Activated CD4-positive, CD25-positive, alpha-beta regulatory T cell treated with anti-CD3 and anti-CD28 coated beads, Interleukin-2, amount 50 U/mL, for 72 hours (primary cell): ENCODE results near the gene RPS8.
"Not testable (repeated sequence)": the region's sequence is repeated elsewhere in the genome, so short reads cannot be mapped to it uniquely, and the experiment has no call there.

ENCODE experiments used
- DNase-seq: peaks from one replicate; pipeline ENCODE4 v3.0.0; 2021

Gene RPS8

DNA sequence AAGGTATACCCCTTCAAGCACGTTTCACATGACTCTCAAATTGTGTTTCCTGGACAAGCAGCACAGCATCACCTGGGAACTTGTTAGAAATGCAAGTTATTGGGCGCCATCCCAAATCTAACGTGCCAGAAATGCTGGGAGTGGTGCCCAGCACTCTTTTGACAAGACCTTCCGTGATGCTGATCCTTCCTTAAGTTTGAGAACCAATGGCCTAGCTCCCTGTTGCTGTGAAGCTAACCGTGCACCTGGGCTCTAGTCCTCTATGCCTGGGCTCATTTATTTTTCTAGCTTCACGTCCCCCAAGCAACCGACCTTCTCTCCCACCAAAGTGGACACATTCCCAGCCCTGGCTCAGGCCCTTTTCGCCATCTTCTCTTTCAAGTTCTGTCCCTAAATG, 8.4 kb downstream of the RPS8 start:
- no peak for DNase-seq

DNA sequence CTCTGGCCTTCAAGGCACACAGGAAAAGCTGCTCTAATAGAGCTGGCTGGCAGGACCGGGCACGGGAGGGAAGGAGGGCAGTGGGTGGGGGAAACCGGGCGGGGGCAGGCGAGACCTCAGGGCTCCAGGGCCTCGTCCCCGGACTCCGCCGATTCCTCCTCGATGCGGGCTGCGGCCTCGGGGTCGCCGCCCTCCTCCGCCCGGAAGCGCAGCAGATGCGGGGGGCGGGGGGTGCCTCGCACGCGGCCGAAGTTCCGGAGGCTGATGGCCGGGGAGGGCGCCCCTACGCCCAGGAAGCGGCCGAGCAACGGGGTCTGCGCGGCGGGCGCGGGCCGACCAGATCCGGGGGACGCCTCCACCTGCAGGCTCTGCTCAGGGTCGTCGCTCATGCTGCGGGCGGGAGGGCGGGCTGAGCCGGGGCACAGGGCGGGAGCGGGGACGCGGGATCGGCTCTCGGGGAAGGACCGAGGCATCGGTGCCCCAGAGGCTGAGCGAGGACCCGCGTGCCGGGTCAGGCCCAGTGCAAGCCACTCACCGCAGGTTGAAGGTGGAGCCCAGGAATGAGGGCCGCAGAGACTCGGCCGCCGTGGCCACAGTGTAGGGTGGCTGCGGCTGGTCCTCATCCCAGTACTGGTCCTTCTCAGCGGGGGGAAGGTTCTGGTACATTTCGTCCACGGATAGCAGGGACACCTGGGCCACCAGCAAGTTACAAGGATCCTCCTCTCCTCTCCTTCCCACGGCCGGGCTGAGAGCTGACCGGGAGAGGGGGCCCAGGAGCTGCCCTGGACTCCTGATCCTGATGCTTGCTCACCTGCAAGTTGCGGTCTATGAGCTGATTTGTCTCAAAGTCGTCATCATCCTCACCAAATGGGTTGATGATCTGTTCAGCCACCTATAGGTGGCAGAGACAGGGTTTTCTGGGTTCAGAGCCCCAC, 9.0 kb downstream of the RPS8 start:
- no peak for DNase-seq

GRCh38 chr1:44785029-44785380, 9.7 kb downstream of the RPS8 start:
- DNase-seq: no peak

DNA sequence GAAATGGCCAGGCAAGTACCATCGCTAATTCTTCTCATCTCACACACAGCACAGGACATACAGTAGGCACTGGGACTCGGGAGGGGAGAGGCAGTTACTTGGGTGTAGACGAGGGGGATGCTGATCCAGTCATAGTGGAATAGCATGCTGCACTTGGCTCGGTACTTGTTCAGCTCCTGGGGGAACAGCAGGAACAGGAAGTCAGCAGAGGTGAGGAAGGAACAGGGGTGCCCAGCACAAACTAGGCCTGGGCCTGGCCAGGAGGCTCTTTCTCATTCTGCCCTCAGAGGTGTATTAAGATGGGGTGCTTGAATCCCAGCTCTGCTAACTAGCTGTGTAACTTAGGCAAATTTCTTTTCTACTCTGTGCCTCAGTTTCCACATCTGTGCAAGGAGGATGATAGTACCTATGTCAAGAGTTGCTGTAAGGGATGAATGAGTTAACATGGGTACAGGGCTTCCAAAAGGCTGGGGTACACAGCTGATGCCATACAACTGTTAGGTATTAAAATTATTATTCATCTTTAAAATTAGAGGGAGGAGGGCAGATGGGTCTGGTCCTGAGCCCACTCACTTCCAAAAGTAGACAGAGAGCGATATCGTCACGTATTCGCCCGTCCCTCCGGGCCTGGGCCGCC, 10.3 kb downstream of the RPS8 start:
- no peak for DNase-seq

GRCh38 chr1:44786138-44786840, 10.9 kb downstream of the RPS8 start:
- peak; percentile 84 for DNase-seq

DNA sequence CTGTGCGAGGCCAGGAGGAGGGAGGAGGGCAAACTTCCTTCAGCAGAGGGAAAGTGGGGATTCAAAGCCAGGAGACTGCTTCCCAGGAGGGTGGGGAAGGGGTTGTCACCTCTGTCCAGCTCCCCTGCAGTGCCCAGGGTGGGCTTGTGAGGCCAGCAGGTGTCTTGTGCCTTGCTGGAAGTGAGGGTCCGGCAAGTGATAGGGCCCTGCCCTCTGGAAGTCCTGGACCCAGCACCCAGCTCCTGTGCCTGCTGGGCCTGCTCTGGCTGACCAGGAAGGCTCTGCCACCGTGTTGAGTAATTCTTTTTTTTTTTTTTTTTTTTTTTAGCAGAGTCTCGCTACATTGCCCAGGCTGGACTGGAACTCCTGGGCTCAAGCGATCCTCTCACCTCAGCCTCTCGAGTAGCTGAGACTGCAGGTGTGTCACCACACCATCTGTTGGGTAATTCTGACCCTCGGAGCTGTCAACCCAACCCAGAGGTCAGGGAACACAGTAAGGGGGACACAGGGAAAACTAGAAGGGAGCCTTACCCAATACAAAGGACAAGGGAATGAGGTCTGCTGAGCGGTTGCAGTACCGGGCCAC, 11.6 kb downstream of the RPS8 start:
- DNase-seq: no peak

DNA sequence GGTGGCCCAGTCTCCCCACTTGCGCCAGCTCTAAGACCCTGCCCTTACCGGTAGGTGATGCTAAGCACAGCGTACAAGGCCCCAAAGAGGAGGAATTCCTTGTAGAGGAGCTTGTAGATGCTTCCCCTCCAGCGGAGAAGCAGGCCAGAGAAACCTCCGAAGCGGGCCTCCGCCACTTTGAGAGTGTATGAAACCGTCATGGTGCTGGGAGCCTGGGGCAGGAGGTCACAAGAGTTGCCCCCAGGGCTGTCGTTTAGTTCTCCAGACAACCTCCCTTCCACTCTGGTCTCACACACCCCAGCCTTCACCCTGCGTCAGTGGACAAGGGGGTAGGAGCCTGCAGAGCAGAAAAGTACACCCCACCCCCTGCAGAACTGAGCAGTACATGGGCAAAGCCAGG, 12.2 kb downstream of the RPS8 start:
- no peak for DNase-seq

- DNase-seq: no peak
These were observed 12.9 kb downstream of the RPS8 start, which contains the start of gene BEST4 for GRCh38 chr1:44788120-44788860. BEST4 (minus strand) TSS chr1:44788170; CDS start chr1:44787705, 465 bp downstream.

DNA sequence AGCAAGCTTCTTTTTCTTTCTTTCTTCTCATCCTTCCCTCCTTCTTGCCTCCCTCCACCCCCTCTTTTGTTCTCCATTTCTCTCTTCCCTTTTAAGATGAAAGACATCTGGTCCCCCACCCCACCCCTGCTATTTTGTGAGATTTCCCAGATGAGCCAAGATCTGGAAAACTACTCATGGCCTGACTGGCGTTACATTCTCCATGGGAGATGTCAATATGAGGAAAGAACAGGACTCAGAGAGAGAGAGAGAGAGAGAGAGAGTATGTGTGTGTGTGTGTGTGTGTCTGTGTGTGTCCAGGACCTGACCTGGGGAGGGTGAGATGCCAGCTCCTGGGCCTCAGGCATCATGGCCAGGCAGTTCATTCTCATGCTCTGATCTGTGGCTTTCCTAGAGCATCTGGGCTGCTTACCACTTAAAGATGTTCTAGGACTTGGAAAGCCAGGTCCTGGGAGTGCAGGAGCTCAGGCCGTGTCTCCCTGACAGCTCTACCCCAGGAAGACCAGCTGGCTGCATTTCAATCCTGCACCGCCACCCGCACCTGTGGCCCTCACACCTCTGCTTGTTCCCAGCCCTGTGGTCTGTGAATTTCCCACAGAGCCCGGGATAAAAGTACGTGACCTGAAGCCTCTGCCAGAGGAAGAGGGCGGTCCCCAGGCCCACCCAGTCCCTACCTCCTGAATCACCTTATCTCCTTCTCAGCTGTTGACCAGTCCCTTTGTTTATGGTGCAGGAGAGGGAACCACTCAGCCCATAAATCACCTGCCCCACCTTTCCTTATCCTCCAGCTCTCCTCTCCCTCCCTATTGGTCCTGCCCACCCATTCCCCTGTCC, 15.8 kb downstream of the RPS8 start:
- DNase-seq: no peak

DNA sequence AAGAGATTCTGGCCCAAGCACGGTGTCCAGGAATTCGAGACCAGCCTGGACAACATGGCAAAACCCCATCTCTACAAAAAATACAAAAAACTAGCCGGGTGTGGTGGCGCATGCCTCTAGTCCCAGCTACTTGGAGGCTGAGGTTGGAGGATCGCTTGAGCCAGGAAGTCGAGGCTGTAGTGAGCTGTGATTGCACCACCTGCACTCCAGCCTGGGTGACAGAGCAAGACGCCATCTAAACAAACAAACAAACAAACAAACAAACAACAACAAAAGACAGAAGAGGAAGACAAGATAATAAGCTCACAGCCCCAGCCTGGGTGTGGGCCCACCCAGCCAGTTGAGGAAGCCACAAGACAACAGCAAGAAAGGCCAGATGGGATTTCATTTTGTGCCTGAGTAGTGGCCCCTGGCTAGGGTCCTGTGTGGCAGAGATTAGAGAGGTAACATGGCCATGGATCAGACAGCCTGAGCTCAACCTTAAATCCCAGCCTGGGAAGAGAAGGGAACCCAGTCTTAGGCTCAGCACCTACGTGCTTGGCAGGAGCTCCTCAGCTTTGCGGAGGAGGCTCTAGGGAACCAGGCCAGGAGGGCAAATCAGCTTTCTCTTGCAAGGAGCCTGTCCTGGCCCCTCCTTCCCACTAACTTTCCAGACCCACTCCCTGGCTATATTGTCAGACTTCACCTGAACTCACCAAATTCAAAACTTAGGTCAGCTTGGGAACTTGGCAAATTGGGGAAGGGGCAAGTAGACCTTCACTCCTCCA, 17.6 kb downstream of the RPS8 start:
- no peak for DNase-seq

DNA sequence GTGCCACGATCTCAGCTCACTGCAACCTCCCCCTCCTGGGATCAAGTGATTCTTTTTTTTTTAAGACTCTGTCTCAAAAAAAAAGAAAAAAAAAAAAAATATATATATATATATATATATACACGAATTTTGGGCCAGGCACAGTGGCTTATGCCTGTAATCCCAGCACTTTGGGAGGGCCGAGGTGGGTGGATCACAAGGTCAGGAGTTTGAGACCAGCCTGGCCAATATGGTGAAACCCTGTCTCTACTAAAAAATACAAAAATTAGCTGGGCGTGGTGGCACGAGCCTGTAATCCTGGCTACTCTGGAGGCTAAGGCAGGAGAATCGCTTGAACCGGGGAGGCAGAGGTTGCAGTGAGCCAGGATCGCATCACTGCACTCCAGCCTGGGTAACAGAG, 22.5 kb downstream of the RPS8 start:
- not testable (repeated sequence) for DNase-seq

GRCh38 chr1:44798481-44799365, 23.4 kb downstream of the RPS8 start:
- no peak for DNase-seq

- DNase-seq: peak; percentile 97
These were observed 24.6 kb downstream of the RPS8 start, which contains the start of gene PLK3 for GRCh38 chr1:44799770-44800584. PLK3 (plus strand) TSS chr1:44800377; CDS start chr1:44800464, 87 bp downstream.

DNA sequence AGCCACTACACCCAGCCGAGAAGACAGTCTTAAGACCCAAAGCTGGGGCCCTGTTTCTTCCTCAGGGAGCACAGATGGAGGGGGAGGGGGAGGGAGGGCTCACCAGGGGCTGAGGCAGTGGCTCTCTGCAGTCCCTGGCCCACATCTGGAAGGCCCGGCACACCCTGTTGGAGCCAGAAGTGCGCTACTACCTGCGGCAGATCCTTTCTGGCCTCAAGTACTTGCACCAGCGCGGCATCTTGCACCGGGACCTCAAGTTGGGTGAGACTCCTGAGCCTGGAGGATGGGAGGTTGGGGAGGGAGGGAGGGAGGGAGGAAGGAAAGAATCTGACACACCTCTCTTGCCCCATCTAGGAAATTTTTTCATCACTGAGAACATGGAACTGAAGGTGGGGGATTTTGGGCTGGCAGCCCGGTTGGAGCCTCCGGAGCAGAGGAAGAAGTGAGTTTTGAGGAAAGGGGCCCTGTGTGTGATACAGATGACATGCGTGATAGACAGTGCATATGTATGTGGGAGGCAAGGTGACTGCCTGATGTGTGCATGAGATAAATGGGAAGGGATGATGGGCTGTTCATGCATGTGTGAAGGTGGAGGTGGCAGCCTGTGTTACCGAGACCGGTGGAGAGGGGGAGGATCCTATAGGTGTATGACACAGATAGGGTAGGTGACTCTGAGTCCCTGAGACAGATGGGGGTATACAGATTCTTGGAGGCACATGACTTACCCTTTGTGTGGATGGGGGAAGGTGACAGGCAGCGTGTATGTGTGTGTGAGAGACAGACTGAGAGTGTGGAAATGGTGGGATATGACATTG, 26.4 kb downstream of the RPS8 start:
- DNase-seq: no peak

DNA sequence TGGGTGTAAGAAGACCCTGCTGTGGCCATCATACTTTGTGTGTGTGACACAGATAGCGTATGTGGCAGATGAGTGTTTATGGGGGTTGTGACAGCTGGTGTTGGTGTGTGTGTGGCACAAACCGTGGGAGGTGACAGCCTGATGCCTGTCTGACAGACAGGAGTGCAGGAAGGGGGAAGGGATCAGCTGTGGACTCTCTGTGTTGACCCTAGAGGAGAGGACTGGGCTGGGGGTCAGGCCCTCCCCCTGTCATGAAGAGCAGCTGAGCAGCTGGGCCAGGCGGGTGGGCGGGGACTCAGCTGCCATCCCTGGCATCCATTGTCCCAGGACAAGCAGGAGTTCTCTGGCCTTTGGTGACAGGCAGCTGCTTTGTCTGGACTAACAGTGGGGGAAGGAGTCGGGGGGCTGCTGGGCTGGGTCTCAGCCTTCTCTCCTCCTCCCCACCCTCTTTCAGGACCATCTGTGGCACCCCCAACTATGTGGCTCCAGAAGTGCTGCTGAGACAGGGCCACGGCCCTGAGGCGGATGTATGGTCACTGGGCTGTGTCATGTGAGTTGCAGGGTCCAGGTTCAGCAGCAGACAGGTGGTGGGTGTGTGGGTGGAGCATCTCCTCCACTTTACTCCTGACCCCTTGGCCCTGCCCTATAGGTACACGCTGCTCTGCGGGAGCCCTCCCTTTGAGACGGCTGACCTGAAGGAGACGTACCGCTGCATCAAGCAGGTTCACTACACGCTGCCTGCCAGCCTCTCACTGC, 27.1 kb downstream of the RPS8 start:
- no peak for DNase-seq

- no peak for DNase-seq
These were observed 27.6 kb downstream of the RPS8 start for GRCh38 chr1:44803062-44803311.
